Endothelial cell of umbilical vein (primary cell): ENCODE data around the gene ATP9B. TPM values are rescaled to one million over a fixed set of nuclear protein-coding genes. Genes with fewer than 3 reads are reported as not detected.

Source experiments
- BruUV-seq: library from RNA; stranded (reverse); fragments of 400-500 nt; replicated peaks from 2 replicates; lab custom pipeline; 2021; lab: Mats Ljungman, UMichigan
- CTCF ChIA-PET: fragments of 300-600, 350-600 bp; sonication (Branson Sonifier 250); formaldehyde crosslinking; loops from one replicate; lab custom pipeline; 2021; ENCODE audit warnings: antibody characterized with exemption, inconsistent platforms; lab: Charles Lee
- POLR2A ChIA-PET: fragments of 300-600, 350-600 bp; sonication (Branson Sonifier 250); formaldehyde crosslinking; loops from one replicate; lab custom pipeline; 2021; ENCODE audit warnings: antibody characterized with exemption, inconsistent platforms; lab: Charles Lee
- DNase-seq: peaks from one replicate; pipeline ENCODE4 v3.0.0-alpha.2; 2011; ENCODE audit warnings: low read depth, low spot score
- FAIRE-seq: peaks from 2 replicates; lab custom pipeline; 2011; peaks lifted over from hg19 to GRCh38; lab: Jason Lieb, UNC
- H2AFZ ChIP-seq: 2 replicates; pipeline ENCODE4 v1.6.0; 2012; ENCODE audit warnings: low read depth, low read length, control low read depth, inconsistent platforms
- H3K27ac ChIP-seq: 2 replicates; pipeline ENCODE4 v1.5.1; 2011; ENCODE audit warnings: low read depth, mild to moderate bottlenecking, control low read depth, low read length, moderate library complexity; ENCODE audit not compliant: insufficient read depth
- H3K27me3 ChIP-seq, 2 experiments: 2 replicates each; pipeline versions ENCODE4 v1.6.0 to v1.6.1; 2011; ENCODE audit warnings: low read length in 2 of 2, mixed read lengths in 1 of 2; ENCODE audit not compliant: control insufficient read depth in 2 of 2, insufficient read depth in 2 of 2
- H3K36me3 ChIP-seq, 2 experiments: 2 replicates in 1 of 2; 3 replicates in 1 of 2; pipeline ENCODE4 v1.5.1; 2011; ENCODE audit warnings: low read length in 2 of 2, mild to moderate bottlenecking in 1 of 2, moderate library complexity in 1 of 2; ENCODE audit not compliant: control insufficient read depth in 2 of 2, insufficient read depth in 2 of 2; ENCODE audit errors: extremely low read depth in 1 of 2
- H3K4me1 ChIP-seq: 3 replicates; pipeline ENCODE4 v1.5.1; 2011; ENCODE audit warnings: mild to moderate bottlenecking, low read length; ENCODE audit not compliant: control insufficient read depth, insufficient read depth; ENCODE audit errors: extremely low read depth
- H3K4me2 ChIP-seq: 2 replicates; pipeline ENCODE4 v1.6.1; 2011; ENCODE audit warnings: low read length, control low read depth, mixed read lengths; ENCODE audit not compliant: insufficient read depth
- H3K4me3 ChIP-seq, 3 experiments: fragments of 200-600 bp in 1 of 3; sonication (generic), shearing (Covaris generic) in 1 of 3; replicated peaks in 1 of 3; 2 replicates each; pipeline ENCODE4 v1.5.1; 2011 to 2016; ENCODE audit warnings: control low read depth in 3 of 3, low read length in 3 of 3, mild to moderate bottlenecking in 2 of 3, inconsistent platforms in 1 of 3, low read depth in 1 of 3, moderate library complexity in 1 of 3; ENCODE audit not compliant: insufficient read depth in 1 of 3
- H3K79me2 ChIP-seq: 2 replicates; pipeline ENCODE4 v1.6.0; 2012; ENCODE audit warnings: low read length, inconsistent platforms; ENCODE audit not compliant: control insufficient read depth, insufficient read depth
- H3K9ac ChIP-seq: replicated peaks from 2 replicates; pipeline ENCODE3; 2011; ENCODE audit warnings: low read length, control low read depth; ENCODE audit not compliant: insufficient read depth; ENCODE audit errors: extremely low read depth
- H3K9me1 ChIP-seq: replicated peaks from 3 replicates; pipeline ENCODE4 v1.6.0; 2011; ENCODE audit warnings: mild to moderate bottlenecking, low read length; ENCODE audit not compliant: control insufficient read depth, insufficient read depth; ENCODE audit errors: extremely low read depth
- H3K9me3 ChIP-seq: replicated peaks from 2 replicates; pipeline ENCODE4 v1.5.1; 2012; ENCODE audit warnings: low read length, inconsistent platforms; ENCODE audit not compliant: control insufficient read depth, insufficient read depth
- H4K20me1 ChIP-seq: replicated peaks from 2 replicates; pipeline ENCODE3; 2011; ENCODE audit warnings: mild to moderate bottlenecking, low read length; ENCODE audit not compliant: control insufficient read depth, insufficient read depth; ENCODE audit errors: extremely low read depth
- EZH2 ChIP-seq: IDR thresholded peaks from 2 replicates; pipeline ENCODE4 v1.6.1; 2012; ENCODE audit warnings: borderline replicate concordance, low read depth, mild to moderate bottlenecking, moderate library complexity, low read length, inconsistent platforms; ENCODE audit not compliant: severe bottlenecking
- FOS ChIP-seq: IDR thresholded peaks from 2 replicates; pipeline ENCODE4 v1.6.1; 2011; ENCODE audit warnings: mild to moderate bottlenecking, low read length, moderate library complexity, borderline replicate concordance; ENCODE audit not compliant: insufficient read depth
- GATA2 ChIP-seq: IDR thresholded peaks from 2 replicates; pipeline ENCODE4 v1.7.0; 2011; ENCODE audit warnings: low read depth, mild to moderate bottlenecking, moderate library complexity, mixed read lengths, low read length; ENCODE audit not compliant: insufficient read length, insufficient read depth
- JUN ChIP-seq: IDR thresholded peaks from 2 replicates; pipeline ENCODE4 v1.6.1; 2011; ENCODE audit warnings: borderline replicate concordance, low read depth; ENCODE audit not compliant: insufficient read length, insufficient read depth
- MYC ChIP-seq: IDR thresholded peaks from one replicate; pipeline ENCODE4 v1.6.1; 2011; ENCODE audit warnings: mild to moderate bottlenecking, low read depth, low read length
- POLR2A ChIP-seq: IDR thresholded peaks from 2 replicates; pipeline ENCODE4 v1.6.1; 2012; ENCODE audit warnings: low read depth, mild to moderate bottlenecking, control low read depth, low read length
- POLR2AphosphoS5 ChIP-seq: IDR thresholded peaks from 2 replicates; pipeline ENCODE4 v1.6.1; 2012; ENCODE audit warnings: low read depth, mild to moderate bottlenecking, control low read depth, low read length, moderate library complexity; ENCODE audit not compliant: insufficient read depth
- dilution Hi-C: fragments of 300-500 bp; cut with MboI; formaldehyde crosslinking; loops from one replicate; pipeline ENCODE4 v1.15.0; 2019; ENCODE audit warnings: low sequenced_read_pairs; ENCODE audit not compliant: extremely low pct_ligation_motif_present
- intact Hi-C: fragments of 100-400 bp; cut with micrococcal nuclease; formaldehyde crosslinking; loops from one replicate; pipeline ENCODE4 v1.10.0; 2022
- polyA plus RNA-seq, 4 experiments: library from polyadenylated mRNA; depleted of rRNA in 3 of 4; stranded (reverse) in 3 of 4; unstranded in 1 of 4; fragments of >200 nt; gene quantifications; 2 replicates each; pipeline versions ENCODE4 v1.2.1 to v1.2.3, GENCODE V29; 2011 to 2012; ENCODE audit warnings: missing spikeins in 1 of 4
- total RNA-seq: library from RNA; stranded (reverse); gene quantifications from 2 replicates; pipeline ENCODE4 v1.2.3, GENCODE V29; 2021
- TF ChIP-seq, protein P1 (sequence below): IDR thresholded peaks from 2 replicates; pipeline ENCODE4 v1.6.1; 2011; ENCODE audit not compliant: insufficient read depth, insufficient read length
- TF ChIP-seq, protein P2 (sequence below), 2 donors: IDR thresholded peaks; 1 replicate in 1 of 2; 2 replicates in 1 of 2; pipeline ENCODE4 v1.5.1; 2011; ENCODE audit warnings: low read length in 2 of 2, mild to moderate bottlenecking in 2 of 2, moderate library complexity in 2 of 2, control low read depth in 1 of 2, inconsistent platforms in 1 of 2, low read depth in 1 of 2; ENCODE audit not compliant: insufficient read depth in 1 of 2; ENCODE audit errors: extremely low read depth in 1 of 2

The ATP9B gene
- total and polyA plus RNA-seq, 2 donors (not counting 3 experiments of a cell fraction or from before 2014, with no cell fraction given): 14.6 to 18.2 TPM

DNA sequence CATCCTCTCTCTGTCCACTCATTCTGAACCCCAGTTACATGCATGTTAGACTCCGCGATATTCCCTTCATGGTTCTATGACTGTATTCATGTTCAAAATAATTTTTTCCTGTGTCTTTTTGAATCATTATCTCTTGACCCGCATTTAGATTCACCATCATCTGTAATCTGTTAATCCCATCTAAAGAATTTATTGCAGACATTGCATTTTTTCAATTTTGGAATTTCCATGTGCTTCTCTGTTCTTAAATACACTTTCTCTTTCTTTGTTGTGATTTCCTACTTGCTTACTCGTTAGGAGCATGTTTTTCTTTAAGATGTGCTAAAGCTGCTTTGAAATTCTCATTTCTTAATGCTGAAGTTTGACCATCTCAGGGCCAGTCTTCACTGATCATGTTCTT, 122.2 kb downstream of the ATP9B start:
- Histone ChIP-seq H3K4me3 (no peak overlapping the region), H3K27me3 (no peaks in the 10 kb centered on the region), H3K9me1 (no peaks in the 10 kb centered on the region), H3K79me2 (no peaks in the 10 kb centered on the region), H3K9ac (no peak overlapping the region), H3K27ac (no peak overlapping the region), H3K4me1 (peaks cover 10% of the 10 kb centered on the region), H2AFZ (no peak overlapping the region), H3K36me3 (no peaks in the 10 kb centered on the region), H4K20me1 (no peaks in the 10 kb centered on the region), H3K9me3 (no peaks in the 10 kb centered on the region), H3K4me2 (no peak overlapping the region)
- DNase-seq: no peak
- CTCF ChIA-PET: no interaction called here
- POLR2A ChIA-PET: no interaction called here
- intact Hi-C loops: no loop called here
- BruUV-seq: no TSS peak
- TF ChIP-seq MYC (no peak), POLR2AphosphoS5 (no peak), JUN (no peak), GATA2 (no peak), EZH2 (no peak), FOS (no peak), POLR2A (no peak)
- TF ChIP-seq, protein P1, sequence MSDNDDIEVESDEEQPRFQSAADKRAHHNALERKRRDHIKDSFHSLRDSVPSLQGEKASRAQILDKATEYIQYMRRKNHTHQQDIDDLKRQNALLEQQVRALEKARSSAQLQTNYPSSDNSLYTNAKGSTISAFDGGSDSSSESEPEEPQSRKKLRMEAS: no peak
- TF ChIP-seq, protein P2, sequence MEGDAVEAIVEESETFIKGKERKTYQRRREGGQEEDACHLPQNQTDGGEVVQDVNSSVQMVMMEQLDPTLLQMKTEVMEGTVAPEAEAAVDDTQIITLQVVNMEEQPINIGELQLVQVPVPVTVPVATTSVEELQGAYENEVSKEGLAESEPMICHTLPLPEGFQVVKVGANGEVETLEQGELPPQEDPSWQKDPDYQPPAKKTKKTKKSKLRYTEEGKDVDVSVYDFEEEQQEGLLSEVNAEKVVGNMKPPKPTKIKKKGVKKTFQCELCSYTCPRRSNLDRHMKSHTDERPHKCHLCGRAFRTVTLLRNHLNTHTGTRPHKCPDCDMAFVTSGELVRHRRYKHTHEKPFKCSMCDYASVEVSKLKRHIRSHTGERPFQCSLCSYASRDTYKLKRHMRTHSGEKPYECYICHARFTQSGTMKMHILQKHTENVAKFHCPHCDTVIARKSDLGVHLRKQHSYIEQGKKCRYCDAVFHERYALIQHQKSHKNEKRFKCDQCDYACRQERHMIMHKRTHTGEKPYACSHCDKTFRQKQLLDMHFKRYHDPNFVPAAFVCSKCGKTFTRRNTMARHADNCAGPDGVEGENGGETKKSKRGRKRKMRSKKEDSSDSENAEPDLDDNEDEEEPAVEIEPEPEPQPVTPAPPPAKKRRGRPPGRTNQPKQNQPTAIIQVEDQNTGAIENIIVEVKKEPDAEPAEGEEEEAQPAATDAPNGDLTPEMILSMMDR (IDR thresholded peaks at IDR 0.05; ENCODE audit: extremely low read depth in 1 of 2, insufficient read depth in 1 of 2, low read depth in 1 of 2, low read length in 2 of 2): no peak
- no peak for FAIRE-seq
- dilution Hi-C loops: no loop called here
